ENCODE results near the gene PLA2G5. TPM values are rescaled to one million over a fixed set of nuclear protein-coding genes. Genes with fewer than 3 reads are reported as not detected.

PLA2G5 gene
- total and polyA plus RNA-seq, 9 of the 15 experiments (the other 6 are each of a cell fraction or from before 2014, with no cell fraction given), result not detected

GRCh38 chr1:20070357-20070756, 363 bp downstream of the PLA2G5 start:
- Histone ChIP-seq H3K36me3 (ENCODE audit: control insufficient read depth, insufficient read depth, low read length) (no peaks in the 10 kb centered on the region), H4K20me1 (replicated peaks; ENCODE audit: control insufficient read depth, insufficient read depth, low read length) (no peaks in the 10 kb centered on the region), H3K4me1 (replicated peaks in 1 of 2; ENCODE audit: control insufficient read depth in 2 of 2, insufficient read depth in 2 of 2, low read length in 2 of 2) (no peaks in the 10 kb centered on the region), H3K9ac (ENCODE audit: insufficient read depth in 1 of 2, low read depth in 2 of 2, low read length in 2 of 2) (no peak overlapping the region), H2AFZ (ENCODE audit: low read depth, low read length) (no peak overlapping the region), H3K4me2 (ENCODE audit: insufficient read depth, low read length) (no peak overlapping the region), H3K27me3 (ENCODE audit: control insufficient read depth in 2 of 2, insufficient read depth in 2 of 2, low read length in 2 of 2) (peaks cover 36 to 63% of the 10 kb centered on the region in 2 experiments), H3K4me3 (no peak overlapping the region), H3K9me1 (ENCODE audit: control insufficient read depth, insufficient read depth, low read length) (no peaks in the 10 kb centered on the region), H3K27ac (ENCODE audit: extremely low read depth, low read depth, low read length) (no peak overlapping the region), H3K79me2 (ENCODE audit: control insufficient read depth, insufficient read depth, low read length) (no peaks in the 10 kb centered on the region), H3K9me3 (replicated peaks; ENCODE audit: control insufficient read depth, insufficient read depth, low read depth, low read length) (no peaks in the 10 kb centered on the region)
- WGBS (ENCODE audit: insufficient coverage, low coverage, missing lambda C conversion rate), result 3% methylated on average over 10 of the region's 10 CpGs
- BruUV-seq (replicated peaks), result no TSS peak
- in situ Hi-C loops (cut with MboI) (no loop called here), intact Hi-C loops (cut with micrococcal nuclease) (no loop called here)
- CTCF ChIA-PET (ENCODE audit: low intra/inter-chr PET ratio), result no interaction called here
- no peak for TF ChIP-seq CCAR2 (IDR thresholded peaks at IDR 0.05; ENCODE audit: low read depth, low read length)
- TF ChIP-seq XRCC4 (IDR thresholded peaks at IDR 0.05; ENCODE audit: extremely low read depth, insufficient read depth, insufficient read length), result no peak
- TF ChIP-seq ZNF431 (CRISPR knock-in tag; IDR thresholded peaks at IDR 0.05), result no peak
- TF ChIP-seq SIX5 (IDR thresholded peaks at IDR 0.05; ENCODE audit: borderline replicate concordance in 1 of 2, insufficient read depth in 1 of 2, low read depth in 1 of 2, low read length in 2 of 2), result no peak
- no peak for TF ChIP-seq NFATC3 (IDR thresholded peaks at IDR 0.05)
- TF ChIP-seq CBX8 (IDR thresholded peaks at IDR 0.05; ENCODE audit: borderline replicate concordance, extremely low read depth, low read depth, low read length, poor library complexity, severe bottlenecking), result no peak
- TF ChIP-seq ZBTB26 (CRISPR knock-in tag; IDR thresholded peaks at IDR 0.05), result no peak
- no peak for TF ChIP-seq ZFP30 (CRISPR knock-in tag; IDR thresholded peaks at IDR 0.05; ENCODE audit: borderline replicate concordance)
- TF ChIP-seq ZZZ3 (IDR thresholded peaks at IDR 0.05), result no peak
- TF ChIP-seq CBFA2T3 (IDR thresholded peaks at IDR 0.05), result no peak
- no peak for TF ChIP-seq RHOXF2B (CRISPR knock-in tag; conservative IDR thresholded peaks at IDR 0.05)
- TF ChIP-seq TBP (optimal IDR thresholded peaks at IDR 0.05; ENCODE audit: low read depth, low read length), result no peak
- TF ChIP-seq MAFK (IDR thresholded peaks at IDR 0.05; ENCODE audit: low read length), result no peak
- TF ChIP-seq FOXJ3 (CRISPR knock-in tag; IDR thresholded peaks at IDR 0.05), result no peak
- no peak for TF ChIP-seq XRCC3 (IDR thresholded peaks at IDR 0.05)
- TF ChIP-seq EP300 (IDR thresholded peaks at IDR 0.05; ENCODE audit: low read length), result no peak
- TF ChIP-seq, protein P1, sequence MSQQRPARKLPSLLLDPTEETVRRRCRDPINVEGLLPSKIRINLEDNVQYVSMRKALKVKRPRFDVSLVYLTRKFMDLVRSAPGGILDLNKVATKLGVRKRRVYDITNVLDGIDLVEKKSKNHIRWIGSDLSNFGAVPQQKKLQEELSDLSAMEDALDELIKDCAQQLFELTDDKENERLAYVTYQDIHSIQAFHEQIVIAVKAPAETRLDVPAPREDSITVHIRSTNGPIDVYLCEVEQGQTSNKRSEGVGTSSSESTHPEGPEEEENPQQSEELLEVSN (IDR thresholded peaks at IDR 0.05; ENCODE audit: borderline replicate concordance in 1 of 2, extremely low read depth in 1 of 2, insufficient read depth in 1 of 2, insufficient read length in 1 of 2, low read depth in 1 of 2, low read length in 1 of 2, poor library complexity in 1 of 2, severe bottlenecking in 1 of 2), result no peak
- POLR2A ChIA-PET, result no interaction called here
- DNase-seq (ENCODE audit: extremely low read depth in 1 of 4, low spot score in 3 of 4), result no peak
- FAIRE-seq, result no peak
- no peak for ATAC-seq

All from K562 (cell line).